ENCODE measurements around the gene SHOC2.

The SHOC2 gene

GRCh38 chr10:110901954-110902819, 17.2 kb upstream of the SHOC2 start:
- H2BK15ac ChIP-seq (replicated peaks; ENCODE audit: low read depth): no peak overlapping the region

GRCh38 chr10:110903280-110904278, 15.8 kb upstream of the SHOC2 start:
- H3K4me2 ChIP-seq (ENCODE audit: low read length): no peak overlapping the region
- H2AK5ac ChIP-seq (ENCODE audit: low read length): no peak overlapping the region
- DNase-seq: no peak
- H4K8ac ChIP-seq (ENCODE audit: low read depth, low read length): no peak overlapping the region
- no peak overlapping the region for H3K4ac ChIP-seq (ENCODE audit: low read depth, low read length)
- no peaks in the 10 kb centered on the region for H3K79me1 ChIP-seq (ENCODE audit: low read length)
- no CpG with 5 or more reads among the region's 3 CpGs for WGBS (ENCODE audit: extremely low coverage, insufficient coverage, low lambda C conversion rate)
- no peak overlapping the region for H2BK5ac ChIP-seq (ENCODE audit: low read length)
- no peak overlapping the region for H3K23ac ChIP-seq (ENCODE audit: low read length)
- no peak overlapping the region for H3K9ac ChIP-seq (ENCODE audit: low read length)
- no peak overlapping the region for H2BK120ac ChIP-seq (ENCODE audit: low read depth, low read length)
- H3K27me3 ChIP-seq (ENCODE audit: insufficient read depth, low read length, poor library complexity): no peaks in the 10 kb centered on the region
- H3K27ac ChIP-seq (ENCODE audit: low read depth, low read length): no peak overlapping the region
- no peak overlapping the region for H3K18ac ChIP-seq (ENCODE audit: low read length)
- H3K4me3 ChIP-seq (ENCODE audit: low read length): no peak overlapping the region
- H3K36me3 ChIP-seq (ENCODE audit: control insufficient read depth, insufficient read depth, low read length): no peaks in the 10 kb centered on the region
- H3K79me2 ChIP-seq (ENCODE audit: control insufficient read depth, insufficient read depth, low read length): no peaks in the 10 kb centered on the region
- H3K4me1 ChIP-seq (ENCODE audit: control insufficient read depth, low read depth, low read length): no peaks in the 10 kb centered on the region
- H3K56ac ChIP-seq (ENCODE audit: low read length): no peak overlapping the region
- H4K5ac ChIP-seq (ENCODE audit: low read length): no peak overlapping the region
- no peak overlapping the region for H2BK15ac ChIP-seq (replicated peaks; ENCODE audit: low read depth)

More at GRCh38 chr10:110901954-110902819, 17.2 kb upstream of the SHOC2 start:
- Histone ChIP-seq H3K4ac (ENCODE audit: low read depth, low read length) (no peak overlapping the region), H3K79me2 (ENCODE audit: control insufficient read depth, insufficient read depth, low read length) (no peaks in the 10 kb centered on the region), H2AK5ac (ENCODE audit: low read length) (no peak overlapping the region), H3K4me3 (ENCODE audit: low read length) (no peak overlapping the region), H3K4me1 (ENCODE audit: control insufficient read depth, low read depth, low read length) (no peaks in the 10 kb centered on the region), H3K27ac (ENCODE audit: low read depth, low read length) (no peak overlapping the region), H3K9ac (ENCODE audit: low read length) (no peak overlapping the region), H2BK120ac (ENCODE audit: low read depth, low read length) (no peak overlapping the region), H3K79me1 (ENCODE audit: low read length) (no peaks in the 10 kb centered on the region), H2BK5ac (ENCODE audit: low read length) (no peak overlapping the region), H4K8ac (ENCODE audit: low read depth, low read length) (no peak overlapping the region), H3K23ac (ENCODE audit: low read length) (no peak overlapping the region), H3K36me3 (ENCODE audit: control insufficient read depth, insufficient read depth, low read length) (no peaks in the 10 kb centered on the region), H3K56ac (ENCODE audit: low read length) (no peak overlapping the region), H3K4me2 (ENCODE audit: low read length) (no peak overlapping the region), H4K5ac (ENCODE audit: low read length) (no peak overlapping the region), H3K27me3 (ENCODE audit: insufficient read depth, low read length, poor library complexity) (no peaks in the 10 kb centered on the region), H3K18ac (ENCODE audit: low read length) (no peak overlapping the region)
- peak; percentile 23 for DNase-seq
- no CpG with 5 or more reads among the region's 7 CpGs for WGBS (ENCODE audit: extremely low coverage, insufficient coverage, low lambda C conversion rate)

GRCh38 chr10:110910138-110910537, 9.3 kb upstream of the SHOC2 start:
- Histone ChIP-seq H3K4me1 (ENCODE audit: control insufficient read depth, low read depth, low read length) (no peaks in the 10 kb centered on the region), H3K18ac (ENCODE audit: low read length) (no peak overlapping the region), H4K8ac (ENCODE audit: low read depth, low read length) (no peak overlapping the region), H3K56ac (ENCODE audit: low read length) (no peak overlapping the region), H3K27me3 (ENCODE audit: insufficient read depth, low read length, poor library complexity) (no peaks in the 10 kb centered on the region), H2BK15ac (replicated peaks; ENCODE audit: low read depth) (no peak overlapping the region), H3K36me3 (ENCODE audit: control insufficient read depth, insufficient read depth, low read length) (no peaks in the 10 kb centered on the region), H3K79me2 (ENCODE audit: control insufficient read depth, insufficient read depth, low read length) (no peaks in the 10 kb centered on the region), H3K4ac (ENCODE audit: low read depth, low read length) (no peak overlapping the region), H2BK5ac (ENCODE audit: low read length) (no peak overlapping the region), H3K4me2 (ENCODE audit: low read length) (no peak overlapping the region), H4K5ac (ENCODE audit: low read length) (no peak overlapping the region), H3K9ac (ENCODE audit: low read length) (no peak overlapping the region), H3K23ac (ENCODE audit: low read length) (no peak overlapping the region), H3K4me3 (ENCODE audit: low read length) (no peak overlapping the region), H2AK5ac (ENCODE audit: low read length) (no peak overlapping the region), H3K79me1 (ENCODE audit: low read length) (no peaks in the 10 kb centered on the region), H3K27ac (ENCODE audit: low read depth, low read length) (no peak overlapping the region), H2BK120ac (ENCODE audit: low read depth, low read length) (no peak overlapping the region)
- DNase-seq: no peak
- WGBS (ENCODE audit: extremely low coverage, insufficient coverage, low lambda C conversion rate): no CpG with 5 or more reads among the region's 4 CpGs

GRCh38 chr10:110912374-110912773, 7.0 kb upstream of the SHOC2 start:
- Histone ChIP-seq H3K27ac (ENCODE audit: low read depth, low read length) (no peak overlapping the region), H3K18ac (ENCODE audit: low read length) (no peak overlapping the region), H3K79me2 (ENCODE audit: control insufficient read depth, insufficient read depth, low read length) (no peaks in the 10 kb centered on the region), H3K79me1 (ENCODE audit: low read length) (no peaks in the 10 kb centered on the region), H2BK15ac (replicated peaks; ENCODE audit: low read depth) (no peak overlapping the region), H3K4me1 (ENCODE audit: control insufficient read depth, low read depth, low read length) (peaks cover 5% of the 10 kb centered on the region), H2BK120ac (ENCODE audit: low read depth, low read length) (no peak overlapping the region), H2AK5ac (ENCODE audit: low read length) (no peak overlapping the region), H3K23ac (ENCODE audit: low read length) (no peak overlapping the region), H3K4me3 (ENCODE audit: low read length) (no peak overlapping the region), H3K4ac (ENCODE audit: low read depth, low read length) (no peak overlapping the region), H4K5ac (ENCODE audit: low read length) (no peak overlapping the region), H3K36me3 (ENCODE audit: control insufficient read depth, insufficient read depth, low read length) (no peaks in the 10 kb centered on the region), H3K9ac (ENCODE audit: low read length) (no peak overlapping the region), H3K4me2 (ENCODE audit: low read length) (no peak overlapping the region), H3K56ac (ENCODE audit: low read length) (no peak overlapping the region), H4K8ac (ENCODE audit: low read depth, low read length) (no peak overlapping the region), H3K27me3 (ENCODE audit: insufficient read depth, low read length, poor library complexity) (no peaks in the 10 kb centered on the region), H2BK5ac (ENCODE audit: low read length) (no peak overlapping the region)
- no peak for DNase-seq
- WGBS (ENCODE audit: extremely low coverage, insufficient coverage, low lambda C conversion rate): no CpG with 5 or more reads among the region's 3 CpGs

- Histone ChIP-seq H2AK5ac (ENCODE audit: low read length) (no peak overlapping the region), H3K36me3 (ENCODE audit: control insufficient read depth, insufficient read depth, low read length) (no peaks in the 10 kb centered on the region), H3K4me3 (ENCODE audit: low read length) (no peak overlapping the region), H4K8ac (ENCODE audit: low read depth, low read length) (no peak overlapping the region), H4K5ac (ENCODE audit: low read length) (no peak overlapping the region), H3K4ac (ENCODE audit: low read depth, low read length) (no peak overlapping the region), H2BK120ac (ENCODE audit: low read depth, low read length) (no peak overlapping the region), H3K23ac (ENCODE audit: low read length) (no peak overlapping the region), H3K27ac (ENCODE audit: low read depth, low read length) (no peak overlapping the region), H3K56ac (ENCODE audit: low read length) (no peak overlapping the region), H2BK5ac (ENCODE audit: low read length) (no peak overlapping the region), H3K4me2 (ENCODE audit: low read length) (no peak overlapping the region), H3K27me3 (ENCODE audit: insufficient read depth, low read length, poor library complexity) (no peaks in the 10 kb centered on the region), H3K79me2 (ENCODE audit: control insufficient read depth, insufficient read depth, low read length) (no peaks in the 10 kb centered on the region), H3K18ac (ENCODE audit: low read length) (no peak overlapping the region), H2BK15ac (replicated peaks; ENCODE audit: low read depth) (no peak overlapping the region), H3K79me1 (ENCODE audit: low read length) (no peaks in the 10 kb centered on the region), H3K9ac (ENCODE audit: low read length) (no peak overlapping the region), H3K4me1 (ENCODE audit: control insufficient read depth, low read depth, low read length) (peaks cover 5% of the 10 kb centered on the region)
- no CpG with 5 or more reads among the region's 2 CpGs for WGBS (ENCODE audit: extremely low coverage, insufficient coverage, low lambda C conversion rate)
- DNase-seq: no peak
Observed at GRCh38 chr10:110914431-110914830, 5.0 kb upstream of the SHOC2 start.
